Upper lobe of left lung (tissue), 4 donors: ENCODE measurements around the gene ASTN2.

Source experiments
- CTCF ChIP-seq, 6 experiments: fragments of 450-650 bp in 4 of 6; fragments of 200-600 bp in 2 of 6; sonication (generic) in 2 of 6; IDR thresholded peaks; one replicate each; pipeline ENCODE4 v1.5.1; 2016 to 2019; ENCODE audit warnings: antibody characterized with exemption in 6 of 6
- EP300 ChIP-seq, 4 donors: sonication (generic); formaldehyde crosslinking; IDR thresholded peaks; one replicate each; pipeline ENCODE4 v1.5.1; 2017; ENCODE audit warnings: antibody characterized with exemption in 4 of 4, control low read depth in 2 of 4
- POLR2A ChIP-seq, 4 donors: fragments of 450-650 bp; IDR thresholded peaks; one replicate each; pipeline ENCODE4 v1.5.1; 2016 to 2017; ENCODE audit warnings: antibody characterized with exemption in 4 of 4, mild to moderate bottlenecking in 2 of 4
- POLR2AphosphoS5 ChIP-seq, 2 donors: sonication (generic); formaldehyde crosslinking; IDR thresholded peaks; one replicate each; pipeline ENCODE4 v1.5.1; 2017; ENCODE audit warnings: antibody characterized with exemption in 2 of 2

GRCh38 chr9:116726602-116727001, 688.3 kb downstream of the ASTN2 start:
- no peak for TF ChIP-seq CTCF (IDR thresholded peaks at IDR 0.05)
- no peak for TF ChIP-seq POLR2AphosphoS5 (IDR thresholded peaks at IDR 0.05)
- TF ChIP-seq EP300 (IDR thresholded peaks at IDR 0.05): no peak
- no peak for TF ChIP-seq POLR2A (IDR thresholded peaks at IDR 0.05)
